ENCODE measurements around the gene DPY19L3.
A peak's percentile ranks its signal among the peaks of the same experiment; 100 is the strongest.
"Not testable (repeated sequence)": the region's sequence is repeated elsewhere in the genome, so short reads cannot be mapped to it uniquely, and the experiment has no call there.

DPY19L3 gene

GRCh38 chr19:32373585-32374295 lies 31.8 kb upstream of the DPY19L3 start:
- no peak for TF ChIP-seq ZNF274 (IDR thresholded peaks at IDR 0.05; ENCODE audit: low read depth, low read length)
- no peak overlapping the region for H3K4me3 ChIP-seq (ENCODE audit: low read length)

DNA sequence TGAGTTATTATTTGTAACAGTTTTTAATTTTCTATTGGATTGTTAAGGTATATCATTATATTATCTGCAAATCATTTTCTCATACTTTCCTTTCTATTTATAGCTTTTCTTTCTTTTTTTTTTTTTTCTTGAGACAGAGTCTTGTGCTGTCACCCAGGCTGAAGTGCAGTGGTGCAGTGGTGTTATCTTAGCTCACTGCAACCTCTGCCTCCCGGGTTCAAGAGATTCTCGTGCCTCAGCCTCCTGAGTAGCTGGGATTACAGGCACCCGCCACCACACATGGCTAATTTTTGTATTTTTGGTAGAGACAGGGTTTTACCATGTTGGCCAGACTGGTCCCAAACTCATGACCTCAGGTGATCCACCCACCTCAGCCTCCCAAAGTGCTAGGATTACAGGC lies 31.2 kb upstream of the DPY19L3 start:
- H3K4me3 ChIP-seq (ENCODE audit: low read length) = not testable (repeated sequence)

DNA sequence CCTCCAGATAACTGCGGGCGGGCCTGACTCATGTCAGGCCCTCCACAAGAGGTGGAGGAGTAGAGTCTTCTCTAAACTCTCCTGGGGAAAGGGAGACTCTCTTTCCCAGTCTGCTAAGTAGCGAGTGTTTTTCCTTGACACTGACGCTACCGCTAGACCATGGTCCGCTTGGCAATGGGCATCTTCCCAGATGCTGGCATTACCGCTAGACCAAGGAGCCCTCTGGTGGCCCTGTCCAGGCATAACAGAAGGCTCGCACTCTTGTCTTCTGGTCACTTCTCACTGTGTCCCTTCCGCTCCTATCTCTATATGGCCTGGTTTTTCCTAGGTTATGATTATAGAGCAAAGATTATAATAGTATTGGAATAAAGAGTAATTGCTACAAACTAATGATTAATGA lies 28.5 kb upstream of the DPY19L3 start:
- H3K4me3 ChIP-seq (ENCODE audit: low read length) = not testable (repeated sequence)

DNA sequence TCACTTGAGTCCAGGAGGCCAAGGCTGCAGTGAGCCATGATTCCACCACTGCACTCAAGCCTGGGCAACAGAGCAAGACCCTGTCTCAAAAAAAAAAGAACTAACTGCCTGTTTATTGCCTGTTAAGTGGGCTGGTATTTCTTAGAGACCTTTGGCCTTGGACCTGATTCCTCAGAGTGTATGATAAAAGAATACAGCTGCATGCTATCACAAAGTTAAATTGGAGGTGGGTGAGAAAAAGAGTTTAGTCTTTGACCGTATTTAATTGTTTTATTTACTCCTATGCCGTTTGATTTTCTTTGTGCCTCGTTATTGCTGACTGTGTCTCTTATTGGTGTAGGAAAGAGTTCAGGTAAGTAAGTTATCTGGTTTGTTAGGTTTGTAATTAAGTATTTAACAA lies 25.3 kb upstream of the DPY19L3 start:
- no peak for TF ChIP-seq ZNF274 (IDR thresholded peaks at IDR 0.05; ENCODE audit: low read depth, low read length)
- no peak overlapping the region for H3K4me3 ChIP-seq (ENCODE audit: low read length)

- TF ChIP-seq ZNF274 (IDR thresholded peaks at IDR 0.05; ENCODE audit: low read depth, low read length) = no peak
- H3K4me3 ChIP-seq (ENCODE audit: low read length) = no peak overlapping the region; the same call in 1 of the 2 replicates
These were observed 17.7 kb upstream of the DPY19L3 start for GRCh38 chr19:32387701-32388392.

DNA sequence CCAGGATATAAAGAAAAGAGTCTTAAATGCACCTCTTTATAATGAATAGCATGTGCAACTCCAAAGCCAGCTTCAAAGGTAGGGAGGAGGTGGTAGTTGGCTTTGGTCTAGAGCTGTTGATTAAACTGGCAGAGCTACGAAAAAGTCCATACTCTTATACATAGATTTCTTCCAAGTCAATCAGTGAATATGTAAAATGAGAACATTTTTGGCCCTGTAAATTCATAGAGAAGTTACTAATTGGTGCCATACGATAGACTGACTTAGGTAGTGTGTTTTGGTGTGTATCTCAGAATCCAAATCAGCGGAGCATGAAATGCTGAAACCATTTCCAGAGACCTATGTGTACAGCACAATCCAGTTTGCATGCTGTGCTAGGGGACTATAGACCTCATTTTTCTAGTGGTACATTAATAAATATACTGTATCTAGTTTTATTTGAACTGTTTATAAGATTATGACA lies 17.1 kb upstream of the DPY19L3 start:
- no peak for TF ChIP-seq ZNF274 (IDR thresholded peaks at IDR 0.05; ENCODE audit: low read depth, low read length)
- H3K4me3 ChIP-seq (ENCODE audit: low read length) = no peak overlapping the region

- no peak for TF ChIP-seq ZNF274 (IDR thresholded peaks at IDR 0.05; ENCODE audit: low read depth, low read length)
These were observed 12.7 kb upstream of the DPY19L3 start for GRCh38 chr19:32392901-32393300.

DNA sequence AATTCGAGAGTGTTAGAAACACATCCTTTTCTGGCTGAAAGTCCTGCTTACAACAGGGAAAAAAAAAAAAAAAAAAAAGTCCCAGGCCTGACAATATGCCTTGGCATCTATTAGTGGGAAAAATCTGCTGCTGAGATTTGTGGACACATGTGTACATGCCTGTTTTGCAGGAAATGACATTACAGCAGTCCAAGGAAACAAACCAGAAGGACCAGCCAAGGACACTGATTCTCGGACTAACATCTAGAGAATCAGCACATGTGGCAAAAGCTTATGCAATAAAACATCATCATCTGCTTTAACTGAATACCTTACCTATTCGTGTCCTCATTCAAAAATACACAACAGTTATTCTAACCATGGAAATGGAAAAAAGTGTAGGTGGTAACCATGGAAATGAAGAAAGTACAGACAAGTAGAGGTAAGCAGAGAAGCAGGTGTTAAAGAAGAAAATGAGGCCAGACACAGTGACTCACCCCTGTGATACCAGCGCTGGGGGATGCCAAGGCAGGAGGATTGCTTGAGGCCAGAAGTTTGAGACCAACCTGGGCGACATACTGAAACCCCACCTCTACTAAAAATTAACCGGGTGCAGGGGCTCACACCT lies 9.4 kb upstream of the DPY19L3 start:
- H3K4me3 ChIP-seq (ENCODE audit: low read length) = no peak overlapping the region
- no peak for TF ChIP-seq ZNF274 (IDR thresholded peaks at IDR 0.05; ENCODE audit: low read depth, low read length)

More at GRCh38 chr19:32392901-32393300, 12.7 kb upstream of the DPY19L3 start:
- no peak overlapping the region for H3K4me3 ChIP-seq (ENCODE audit: low read length)

DNA sequence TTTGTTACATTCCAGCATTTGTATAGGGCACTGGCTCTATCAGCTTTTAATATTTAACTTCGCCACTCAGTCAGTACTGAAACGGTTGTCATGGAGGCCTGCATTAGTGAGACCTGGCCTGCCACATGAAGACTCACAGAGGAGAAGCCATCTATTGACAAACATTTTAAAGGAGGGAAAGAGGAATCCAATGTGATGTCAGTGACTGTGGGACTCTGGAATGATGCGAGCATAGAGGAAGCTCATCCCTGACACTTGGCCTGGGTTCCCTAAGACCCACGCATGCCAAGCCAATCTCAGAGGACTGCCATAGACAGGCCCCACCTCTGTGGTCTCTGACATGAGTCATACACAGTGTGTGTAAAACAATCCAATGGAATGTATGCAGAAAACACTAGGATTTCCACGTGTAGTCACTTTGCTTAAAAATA lies 7.9 kb upstream of the DPY19L3 start:
- H3K4me3 ChIP-seq (ENCODE audit: low read length) = no peak overlapping the region
- TF ChIP-seq ZNF274 (IDR thresholded peaks at IDR 0.05; ENCODE audit: low read depth, low read length) = no peak

DNA sequence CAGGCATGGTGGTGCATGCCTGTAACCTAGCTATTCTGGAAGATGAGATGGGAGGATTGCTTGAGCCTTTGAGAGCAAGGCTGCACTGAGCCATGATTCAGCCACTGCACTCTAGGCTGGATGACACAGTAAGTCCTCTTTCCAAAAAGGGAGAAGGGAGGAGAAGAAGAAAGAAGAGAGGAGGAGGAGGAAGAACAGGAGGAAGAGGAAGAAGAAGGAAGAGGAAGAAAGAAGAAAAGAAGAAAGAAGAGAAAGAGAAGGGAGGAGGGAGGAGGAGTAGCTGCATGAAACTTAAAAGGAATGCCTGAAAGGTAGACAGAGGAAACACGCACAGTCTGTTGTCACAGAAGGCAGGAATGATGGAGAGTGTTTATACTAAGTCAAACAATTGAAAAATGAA lies 3.6 kb upstream of the DPY19L3 start:
- H3K4me3 ChIP-seq (ENCODE audit: low read length) = no peak overlapping the region
- TF ChIP-seq ZNF274 (IDR thresholded peaks at IDR 0.05; ENCODE audit: low read depth, low read length) = no peak

DNA sequence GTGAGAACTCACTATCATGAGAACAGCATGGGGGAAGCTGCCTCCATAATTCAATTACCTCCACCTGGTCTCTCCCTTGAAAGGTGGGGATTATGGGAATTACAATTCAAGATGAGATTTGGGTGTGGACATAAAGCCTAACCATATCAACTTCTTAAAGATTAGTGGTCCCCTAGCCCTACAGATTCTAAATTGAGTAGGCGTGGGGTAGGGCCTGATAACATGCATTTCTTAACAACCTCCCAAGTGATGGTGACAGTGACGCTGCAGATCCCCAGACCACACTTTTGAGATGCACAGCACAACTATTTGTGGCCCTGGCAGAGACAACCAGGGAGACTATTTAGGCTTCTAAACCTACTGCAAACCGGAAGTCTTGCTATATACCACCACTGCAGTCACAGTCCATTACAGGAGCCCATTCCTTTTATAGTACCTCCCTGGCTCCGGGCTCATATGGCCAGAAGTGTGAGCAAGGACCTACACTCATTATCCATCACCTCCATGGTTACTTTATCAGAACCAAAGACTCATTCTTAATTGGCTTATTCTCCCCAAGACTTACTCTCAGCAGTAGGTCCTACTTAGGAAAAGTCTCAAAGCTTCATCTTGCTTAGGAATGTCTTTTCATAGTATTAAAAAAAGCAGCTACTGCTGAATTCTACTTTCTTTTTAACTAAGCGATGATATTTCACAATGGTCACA lies 2.1 kb upstream of the DPY19L3 start:
- TF ChIP-seq ZNF274 (IDR thresholded peaks at IDR 0.05; ENCODE audit: low read depth, low read length) = no peak
- no peak overlapping the region for H3K4me3 ChIP-seq (ENCODE audit: low read length)

- peak overlapping the region; percentile 88 for H3K4me3 ChIP-seq (ENCODE audit: low read length)
- no peak for TF ChIP-seq ZNF274 (IDR thresholded peaks at IDR 0.05; ENCODE audit: low read depth, low read length)
These were observed 1.2 kb upstream of the DPY19L3 start for GRCh38 chr19:32404213-32404932.

DNA sequence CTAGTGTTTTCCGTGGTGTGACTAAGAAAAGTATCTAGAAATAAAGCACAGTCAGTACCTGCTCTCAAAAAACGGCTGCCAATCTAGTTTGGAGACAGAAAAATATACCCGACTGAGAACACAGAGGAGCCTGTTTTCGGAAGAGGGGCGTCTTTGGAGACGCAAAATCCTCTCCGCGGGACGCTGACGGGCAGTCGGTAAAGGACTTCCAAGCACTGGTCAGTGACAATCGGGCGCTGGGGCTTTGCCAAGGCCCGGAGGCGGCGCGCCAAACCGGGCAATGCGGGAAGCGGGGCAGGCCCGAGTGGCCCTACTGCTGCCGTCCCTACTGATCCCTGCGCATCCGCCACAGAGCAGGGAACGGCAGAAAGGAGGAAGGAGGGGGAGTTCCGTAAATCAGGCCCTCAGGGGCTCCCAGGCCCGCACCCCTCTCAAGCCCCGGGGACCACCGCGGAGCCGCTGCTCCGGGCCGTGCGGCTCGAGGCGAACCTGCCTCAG lies 588 bp upstream of the DPY19L3 start:
- peak overlapping the region; percentile 88 for H3K4me3 ChIP-seq (ENCODE audit: low read length)
- no peak for TF ChIP-seq ZNF274 (IDR thresholded peaks at IDR 0.05; ENCODE audit: low read depth, low read length)

Measured in GM08714 (cell line).